ENCODE results near the gene ESAM. TPM values are rescaled to one million over a fixed set of nuclear protein-coding genes. Genes with fewer than 3 reads are reported as not detected.

The ESAM gene
- total RNA-seq, 2 donors from 2014 or later = 0.88 to 1.1 TPM

GRCh38 chr11:124763156-124763947, 1.3 kb upstream of the ESAM start:
- Mint-ChIP-seq H3K27me3 (ENCODE audit: low read depth) (peaks cover 21% of the 10 kb centered on the region), H3K9me3 (no peaks in the 10 kb centered on the region), H3K4me1 (ENCODE audit: low read depth) (peaks cover 34% of the 10 kb centered on the region), H3K36me3 (ENCODE audit: insufficient read depth in 2 of 2) (peaks cover 0 to 2% of the 10 kb centered on the region in 2 donors), H3K4me3 (peak overlapping the region; percentile 96 to 99), H3K27ac (peak overlapping the region; percentile 20)
- ATAC-seq (replicated peaks in 1 of 2) (peak; percentile 41 to 48), DNase-seq (peak; percentile 87 to 89)

GRCh38 chr11:124762624-124763155, 600 bp upstream of the ESAM start:
- H3K27ac Mint-ChIP-seq = no peak overlapping the region
- no peaks in the 10 kb centered on the region for H3K9me3 Mint-ChIP-seq
- H3K4me1 Mint-ChIP-seq (ENCODE audit: low read depth) = peaks cover 36% of the 10 kb centered on the region
- DNase-seq = peak in 1 of 2 donors; percentile 33
- peak; percentile 39 to 45 for ATAC-seq (replicated peaks in 1 of 2)
- peaks cover 0 to 2% of the 10 kb centered on the region in 2 donors for H3K36me3 Mint-ChIP-seq (ENCODE audit: insufficient read depth in 2 of 2)
- peaks cover 26% of the 10 kb centered on the region for H3K27me3 Mint-ChIP-seq (ENCODE audit: low read depth)
- H3K4me3 Mint-ChIP-seq = peak overlapping the region; percentile 96 to 99

GRCh38 chr11:124761301-124762104, 587 bp downstream of the ESAM start:
- DNase-seq (no peak), ATAC-seq (replicated peaks in 1 of 2) (no peak)
- peaks cover 36% of the 10 kb centered on the region for H3K4me1 Mint-ChIP-seq (ENCODE audit: low read depth)
- H3K36me3 Mint-ChIP-seq (ENCODE audit: insufficient read depth in 2 of 2) = peaks cover 0 to 2% of the 10 kb centered on the region in 2 donors
- H3K4me3 Mint-ChIP-seq = peak overlapping the region; percentile 68 to 99
- H3K27ac Mint-ChIP-seq = no peak overlapping the region
- H3K27me3 Mint-ChIP-seq (ENCODE audit: low read depth) = peaks cover 38% of the 10 kb centered on the region
- H3K9me3 Mint-ChIP-seq = no peaks in the 10 kb centered on the region

- H3K36me3 Mint-ChIP-seq (ENCODE audit: insufficient read depth in 2 of 2) = peaks cover 0 to 2% of the 10 kb centered on the region in 2 donors
- ATAC-seq (replicated peaks in 1 of 2) (no peak), DNase-seq (no peak)
- no peak overlapping the region for H3K27ac Mint-ChIP-seq
- no peak overlapping the region for H3K4me3 Mint-ChIP-seq
- H3K4me1 Mint-ChIP-seq (ENCODE audit: low read depth) = peaks cover 36% of the 10 kb centered on the region
- peaks cover 45% of the 10 kb centered on the region for H3K27me3 Mint-ChIP-seq (ENCODE audit: low read depth)
- H3K9me3 Mint-ChIP-seq = no peaks in the 10 kb centered on the region
These were observed 1.3 kb downstream of the ESAM start for GRCh38 chr11:124760806-124761205.

GRCh38 chr11:124760205-124760652, 1.9 kb downstream of the ESAM start:
- peak overlapping the region; percentile 41 for H3K27ac Mint-ChIP-seq
- no peak for DNase-seq
- ATAC-seq (replicated peaks in 1 of 2) = no peak
- H3K27me3 Mint-ChIP-seq (ENCODE audit: low read depth) = peaks cover 46% of the 10 kb centered on the region
- peaks cover 0 to 2% of the 10 kb centered on the region in 2 donors for H3K36me3 Mint-ChIP-seq (ENCODE audit: insufficient read depth in 2 of 2)
- H3K9me3 Mint-ChIP-seq = no peaks in the 10 kb centered on the region
- H3K4me1 Mint-ChIP-seq (ENCODE audit: low read depth) = peaks cover 36% of the 10 kb centered on the region
- H3K4me3 Mint-ChIP-seq = peak overlapping the region; percentile 29 to 49

- H3K4me1 Mint-ChIP-seq (ENCODE audit: low read depth) = peaks cover 36% of the 10 kb centered on the region
- DNase-seq = no peak
- H3K36me3 Mint-ChIP-seq (ENCODE audit: insufficient read depth in 2 of 2) = peaks cover 0 to 2% of the 10 kb centered on the region in 2 donors
- H3K4me3 Mint-ChIP-seq = peak overlapping the region; percentile 85 to 88
- H3K27ac Mint-ChIP-seq = peak overlapping the region; percentile 41
- peaks cover 46% of the 10 kb centered on the region for H3K27me3 Mint-ChIP-seq (ENCODE audit: low read depth)
- no peak for ATAC-seq (replicated peaks in 1 of 2)
- no peaks in the 10 kb centered on the region for H3K9me3 Mint-ChIP-seq
These were observed 2.6 kb downstream of the ESAM start for GRCh38 chr11:124759266-124760204.

GRCh38 chr11:124758355-124759265, 3.5 kb downstream of the ESAM start:
- ATAC-seq (replicated peaks in 1 of 2) (peak; percentile 68 to 74), DNase-seq (peak; percentile 80 to 83)
- H3K27me3 Mint-ChIP-seq (ENCODE audit: low read depth) = peaks cover 46% of the 10 kb centered on the region
- peak overlapping the region; percentile 85 to 88 for H3K4me3 Mint-ChIP-seq
- H3K4me1 Mint-ChIP-seq (ENCODE audit: low read depth) = peaks cover 35% of the 10 kb centered on the region
- H3K36me3 Mint-ChIP-seq (ENCODE audit: insufficient read depth in 2 of 2) = peaks cover 0 to 2% of the 10 kb centered on the region in 2 donors
- no peaks in the 10 kb centered on the region for H3K9me3 Mint-ChIP-seq
- no peak overlapping the region for H3K27ac Mint-ChIP-seq

GRCh38 chr11:124757320-124757719, 4.8 kb downstream of the ESAM start:
- peaks cover 27% of the 10 kb centered on the region for H3K4me1 Mint-ChIP-seq (ENCODE audit: low read depth)
- no peak for ATAC-seq (replicated peaks in 1 of 2)
- H3K9me3 Mint-ChIP-seq = no peaks in the 10 kb centered on the region
- H3K36me3 Mint-ChIP-seq (ENCODE audit: insufficient read depth in 2 of 2) = no peaks in the 10 kb centered on the region
- peak overlapping the region in 1 of 2 donors; percentile 24 for H3K4me3 Mint-ChIP-seq
- no peak overlapping the region for H3K27ac Mint-ChIP-seq
- DNase-seq = no peak
- H3K27me3 Mint-ChIP-seq (ENCODE audit: low read depth) = peaks cover 46% of the 10 kb centered on the region

GRCh38 chr11:124756753-124757227, 5.3 kb downstream of the ESAM start:
- DNase-seq (no peak), ATAC-seq (replicated peaks in 1 of 2) (no peak)
- Mint-ChIP-seq H3K36me3 (ENCODE audit: insufficient read depth in 2 of 2) (no peaks in the 10 kb centered on the region), H3K4me3 (peak overlapping the region in 1 of 2 donors; percentile 24), H3K27me3 (ENCODE audit: low read depth) (peaks cover 46% of the 10 kb centered on the region), H3K4me1 (ENCODE audit: low read depth) (peaks cover 25% of the 10 kb centered on the region), H3K27ac (no peak overlapping the region), H3K9me3 (no peaks in the 10 kb centered on the region)

GRCh38 chr11:124756033-124756752, 5.9 kb downstream of the ESAM start:
- no peaks in the 10 kb centered on the region for H3K9me3 Mint-ChIP-seq
- H3K4me3 Mint-ChIP-seq = no peak overlapping the region
- H3K27ac Mint-ChIP-seq = no peak overlapping the region
- no peak for DNase-seq
- H3K4me1 Mint-ChIP-seq (ENCODE audit: low read depth) = peaks cover 21% of the 10 kb centered on the region
- peaks cover 46% of the 10 kb centered on the region for H3K27me3 Mint-ChIP-seq (ENCODE audit: low read depth)
- no peaks in the 10 kb centered on the region for H3K36me3 Mint-ChIP-seq (ENCODE audit: insufficient read depth in 2 of 2)
- no peak for ATAC-seq (replicated peaks in 1 of 2)

- H3K27ac Mint-ChIP-seq = no peak overlapping the region
- peaks cover 34% of the 10 kb centered on the region for H3K27me3 Mint-ChIP-seq (ENCODE audit: low read depth)
- H3K4me3 Mint-ChIP-seq = no peak overlapping the region
- H3K36me3 Mint-ChIP-seq (ENCODE audit: insufficient read depth in 2 of 2) = no peaks in the 10 kb centered on the region
- H3K4me1 Mint-ChIP-seq (ENCODE audit: low read depth) = peaks cover 13% of the 10 kb centered on the region
- DNase-seq (no peak), ATAC-seq (replicated peaks in 1 of 2) (no peak)
- no peaks in the 10 kb centered on the region for H3K9me3 Mint-ChIP-seq
These were observed 7.4 kb downstream of the ESAM start for GRCh38 chr11:124754710-124755109.

All from activated T-cell treated with anti-CD3 and anti-CD28 coated beads, Interleukin-2, amount 50 U/mL, for 72 hours (primary cell).